ENCODE data around the gene LRATD1.

Gene LRATD1

DNA sequence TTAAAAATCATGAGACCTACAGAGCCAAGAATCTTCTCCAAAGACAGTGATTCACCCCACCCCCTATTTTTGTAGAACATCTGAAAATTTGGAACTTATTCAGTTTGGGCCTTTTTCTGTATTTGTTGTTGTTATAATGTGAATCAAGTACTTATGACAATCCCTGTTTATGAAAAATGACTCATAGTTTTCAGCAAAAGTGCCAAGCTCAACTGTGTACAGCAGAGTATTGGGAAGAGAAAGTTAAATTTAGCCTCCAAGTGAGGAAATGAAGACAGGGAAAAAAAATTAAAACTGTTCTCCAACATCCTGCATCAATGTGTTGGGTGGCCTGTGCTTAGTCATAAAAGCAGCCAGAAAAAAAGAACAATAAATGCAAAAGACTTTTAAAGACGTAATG, 46.2 kb downstream of the LRATD1 start:
- TF ChIP-seq, protein P1, sequence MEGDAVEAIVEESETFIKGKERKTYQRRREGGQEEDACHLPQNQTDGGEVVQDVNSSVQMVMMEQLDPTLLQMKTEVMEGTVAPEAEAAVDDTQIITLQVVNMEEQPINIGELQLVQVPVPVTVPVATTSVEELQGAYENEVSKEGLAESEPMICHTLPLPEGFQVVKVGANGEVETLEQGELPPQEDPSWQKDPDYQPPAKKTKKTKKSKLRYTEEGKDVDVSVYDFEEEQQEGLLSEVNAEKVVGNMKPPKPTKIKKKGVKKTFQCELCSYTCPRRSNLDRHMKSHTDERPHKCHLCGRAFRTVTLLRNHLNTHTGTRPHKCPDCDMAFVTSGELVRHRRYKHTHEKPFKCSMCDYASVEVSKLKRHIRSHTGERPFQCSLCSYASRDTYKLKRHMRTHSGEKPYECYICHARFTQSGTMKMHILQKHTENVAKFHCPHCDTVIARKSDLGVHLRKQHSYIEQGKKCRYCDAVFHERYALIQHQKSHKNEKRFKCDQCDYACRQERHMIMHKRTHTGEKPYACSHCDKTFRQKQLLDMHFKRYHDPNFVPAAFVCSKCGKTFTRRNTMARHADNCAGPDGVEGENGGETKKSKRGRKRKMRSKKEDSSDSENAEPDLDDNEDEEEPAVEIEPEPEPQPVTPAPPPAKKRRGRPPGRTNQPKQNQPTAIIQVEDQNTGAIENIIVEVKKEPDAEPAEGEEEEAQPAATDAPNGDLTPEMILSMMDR (conservative IDR thresholded peaks at IDR 0.05; ENCODE audit: low read depth): no peak
- CTCF ChIA-PET: interaction anchor here (0.5 to 1.0 kb wide), 2 partner anchors 8 to 26 kb away, joined by 3 to 4 read pairs; no protein-coding TSS in a partner anchor

DNA sequence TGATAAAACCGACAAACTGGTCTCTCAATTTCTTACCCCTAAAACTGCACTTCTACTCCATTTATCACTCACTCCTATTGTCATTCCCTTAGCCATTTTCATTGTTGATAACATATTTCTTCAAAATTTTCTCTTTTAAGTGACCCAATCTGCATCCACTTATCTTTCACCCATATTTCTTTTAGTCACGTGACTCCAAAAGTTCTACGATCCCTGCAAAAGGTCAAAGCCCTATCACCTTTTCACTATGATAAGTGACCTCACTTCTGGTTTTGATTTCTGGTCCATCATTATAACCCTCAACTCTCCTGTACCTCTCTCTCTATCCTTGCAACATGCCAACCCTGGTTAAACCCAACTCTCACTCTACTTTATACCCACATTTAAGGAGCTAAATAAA, 49.1 kb downstream of the LRATD1 start:
- TF ChIP-seq, protein P1 (conservative IDR thresholded peaks at IDR 0.05; ENCODE audit: low read depth): no peak
- ChIA-PET POLR2A (ENCODE audit: low non-redundant PET) (no interaction called here), CTCF (no interaction called here)
- H3K27ac ChIP-seq: no peak overlapping the region
- no peak for DNase-seq (ENCODE audit: low spot score)

More for the DNA sequence above, 46.2 kb downstream of the LRATD1 start:
- H3K27ac ChIP-seq: no peak overlapping the region
- DNase-seq (ENCODE audit: low spot score): no peak
- POLR2A ChIA-PET (ENCODE audit: low non-redundant PET): no interaction called here
